Body of pancreas (tissue), 4 donors: ENCODE measurements around the gene ADCY5. TPM values are rescaled to one million over a fixed set of nuclear protein-coding genes. Genes with fewer than 3 reads are reported as not detected.
"Not testable (repeated sequence)": the region's sequence is repeated elsewhere in the genome, so short reads cannot be mapped to it uniquely, and the experiment has no call there.

Experiments used
- ATAC-seq: fragments of 150-250 bp; one replicate; pipeline ENCODE4 v1.9.1; 2016
- DNase-seq, 4 donors: peaks; one replicate each; pipeline ENCODE4 v3.0.0-alpha.2; 2019
- H3K27ac ChIP-seq, 4 donors: fragments of 200-600 bp; sonication (generic); 1 replicate in 3 of 4; 2 replicates in 1 of 4; pipeline versions ENCODE4 v1.5.1 to v1.6.1; 2016 to 2019; ENCODE audit warnings: mild to moderate bottlenecking in 1 of 4, mixed read lengths in 1 of 4, moderate library complexity in 1 of 4
- H3K27me3 ChIP-seq, 2 donors: fragments of 200-600 bp; sonication (generic); one replicate each; pipeline ENCODE4 v1.6.0; 2016; ENCODE audit warnings: mild to moderate bottlenecking in 1 of 2
- H3K36me3 ChIP-seq, 2 donors: fragments of 200-600 bp; sonication (generic); replicated peaks in 1 of 2; 2 replicates each; pipeline ENCODE4 v1.5.1; 2016; ENCODE audit warnings: low read depth in 2 of 2; ENCODE audit not compliant: insufficient read depth in 1 of 2
- H3K4me1 ChIP-seq: fragments of 200-600 bp; sonication (generic); one replicate; pipeline ENCODE4 v1.6.0; 2016
- H3K4me3 ChIP-seq, 2 donors: fragments of 200-600 bp; sonication (generic); 1 replicate in 1 of 2; 2 replicates in 1 of 2; pipeline ENCODE4 v1.5.1; 2016 to 2019
- H3K9me3 ChIP-seq, 3 donors: fragments of 200-600 bp; sonication (generic); 1 replicate in 2 of 3; 2 replicates in 1 of 3; pipeline ENCODE4 v1.5.1; 2016
- CTCF ChIP-seq, 7 experiments: fragments of 450-650 bp in 4 of 7; fragments of 200-600 bp in 3 of 7; sonication (generic) in 3 of 7; IDR thresholded peaks; one replicate each; pipeline ENCODE4 v1.5.1; 2016 to 2019; ENCODE audit warnings: antibody characterized with exemption in 7 of 7
- POLR2A ChIP-seq, 3 donors: fragments of 450-650 bp; IDR thresholded peaks; one replicate each; pipeline ENCODE4 v1.6.1; 2016; ENCODE audit warnings: antibody characterized with exemption in 3 of 3, mild to moderate bottlenecking in 2 of 3
- WGBS, 2 donors: methylation state at CpG; one replicate each; pipeline ENCODE4 v1.1.5; 2017; 5-methylcytosine and 5-hydroxymethylcytosine counted together
- intact Hi-C: fragments of 100-400 bp; cut with DNase I; formaldehyde crosslinking; loops from one replicate; pipeline ENCODE4 v1.15.1; 2023
- total RNA-seq, 2 donors: library from RNA; depleted of rRNA; stranded (reverse); fragments of >200 nt; gene quantifications; one replicate each; pipeline ENCODE4 v1.1.0, GENCODE V29; 2016

The ADCY5 gene
- total RNA-seq, 2 donors from 2014 or later = 10.6 to 18.8 TPM

GRCh38 chr3:123258359-123258758 lies 190.5 kb downstream of the ADCY5 start:
- TF ChIP-seq POLR2A (IDR thresholded peaks at IDR 0.05) (no peak), CTCF (IDR thresholded peaks at IDR 0.05) (no peak)
- intact Hi-C loops = loop anchor here (10.0 kb wide), 1 partner anchor 314 kb away; no protein-coding TSS in a partner anchor
- ATAC-seq (no peak), DNase-seq (no peak)
- no peaks in the 10 kb centered on the region for H3K4me1 ChIP-seq
- H3K36me3 ChIP-seq = peaks cover 0 to 2% of the 10 kb centered on the region in 2 donors
- H3K27ac ChIP-seq = no peak overlapping the region
- no peaks in the 10 kb centered on the region for H3K27me3 ChIP-seq
- H3K9me3 ChIP-seq = no peaks in the 10 kb centered on the region
- H3K4me3 ChIP-seq = no peak overlapping the region

GRCh38 chr3:123256256-123256655 lies 192.6 kb downstream of the ADCY5 start:
- 69 to 75% methylated on average over 2 of the region's 2 CpGs for WGBS, 2 donors
- Histone ChIP-seq H3K27me3 (no peaks in the 10 kb centered on the region), H3K9me3 (no peaks in the 10 kb centered on the region), H3K4me1 (no peaks in the 10 kb centered on the region), H3K36me3 (no peaks in the 10 kb centered on the region), H3K27ac (no peak overlapping the region), H3K4me3 (no peak overlapping the region)
- intact Hi-C loops = loop anchor here (10.0 kb wide), 1 partner anchor 311 kb away; no protein-coding TSS in a partner anchor
- TF ChIP-seq CTCF (IDR thresholded peaks at IDR 0.05) = no peak
- no peak for TF ChIP-seq POLR2A (IDR thresholded peaks at IDR 0.05)
- DNase-seq = no peak
- ATAC-seq = no peak

- H3K27ac ChIP-seq = no peak overlapping the region
- DNase-seq (no peak), ATAC-seq (no peak)
- H3K9me3 ChIP-seq = no peaks in the 10 kb centered on the region
- H3K4me3 ChIP-seq = no peak overlapping the region
- intact Hi-C loops = no loop called here
- TF ChIP-seq POLR2A (IDR thresholded peaks at IDR 0.05) (no peak), CTCF (IDR thresholded peaks at IDR 0.05) (no peak)
- WGBS, 2 donors = 26 to 38% methylated on average over 3 of the region's 3 CpGs
- no peaks in the 10 kb centered on the region for H3K27me3 ChIP-seq
- H3K4me1 ChIP-seq = no peaks in the 10 kb centered on the region
- H3K36me3 ChIP-seq = peaks cover 0 to 1% of the 10 kb centered on the region in 2 donors
These were observed 202.0 kb downstream of the ADCY5 start for GRCh38 chr3:123246866-123247265.

- intact Hi-C loops = no loop called here
- no peak overlapping the region for H3K27ac ChIP-seq
- H3K27me3 ChIP-seq = no peaks in the 10 kb centered on the region
- DNase-seq (peak; percentile 4 to 37 (median 29)), ATAC-seq (no peak)
- no peak overlapping the region for H3K4me3 ChIP-seq
- TF ChIP-seq POLR2A (IDR thresholded peaks at IDR 0.05) (no peak), CTCF (IDR thresholded peaks at IDR 0.05) (no peak)
- no peaks in the 10 kb centered on the region for H3K9me3 ChIP-seq
- H3K4me1 ChIP-seq = no peaks in the 10 kb centered on the region
- peaks cover 0 to 1% of the 10 kb centered on the region in 2 donors for H3K36me3 ChIP-seq
- WGBS, 2 donors = 41 to 50% methylated on average over 4 of the region's 4 CpGs
These were observed 204.8 kb downstream of the ADCY5 start for GRCh38 chr3:123244128-123244527.

- Histone ChIP-seq H3K4me3 (no peak overlapping the region), H3K36me3 (no peaks in the 10 kb centered on the region), H3K27me3 (no peaks in the 10 kb centered on the region), H3K4me1 (no peaks in the 10 kb centered on the region), H3K9me3 (no peaks in the 10 kb centered on the region), H3K27ac (no peak overlapping the region)
- DNase-seq = no peak
- 94 to 100% methylated on average over 1 of the region's 1 CpG for WGBS, 2 donors
- ATAC-seq = no peak
- intact Hi-C loops = no loop called here
- TF ChIP-seq POLR2A (IDR thresholded peaks at IDR 0.05) = no peak
- TF ChIP-seq CTCF (IDR thresholded peaks at IDR 0.05) = no peak
These were observed 209.1 kb downstream of the ADCY5 start for GRCh38 chr3:123239756-123240155.

GRCh38 chr3:123239186-123239585 lies 209.7 kb downstream of the ADCY5 start:
- H3K9me3 ChIP-seq, H3K4me1 ChIP-seq, H3K27ac ChIP-seq, H3K27me3 ChIP-seq, ATAC-seq, H3K4me3 ChIP-seq, DNase-seq, H3K36me3 ChIP-seq, intact Hi-C loops: not testable (repeated sequence)
- WGBS, 2 donors = 96 to 99% methylated on average over 2 of the region's 2 CpGs
